ENCODE results near the gene TNFAIP3.

DNA sequence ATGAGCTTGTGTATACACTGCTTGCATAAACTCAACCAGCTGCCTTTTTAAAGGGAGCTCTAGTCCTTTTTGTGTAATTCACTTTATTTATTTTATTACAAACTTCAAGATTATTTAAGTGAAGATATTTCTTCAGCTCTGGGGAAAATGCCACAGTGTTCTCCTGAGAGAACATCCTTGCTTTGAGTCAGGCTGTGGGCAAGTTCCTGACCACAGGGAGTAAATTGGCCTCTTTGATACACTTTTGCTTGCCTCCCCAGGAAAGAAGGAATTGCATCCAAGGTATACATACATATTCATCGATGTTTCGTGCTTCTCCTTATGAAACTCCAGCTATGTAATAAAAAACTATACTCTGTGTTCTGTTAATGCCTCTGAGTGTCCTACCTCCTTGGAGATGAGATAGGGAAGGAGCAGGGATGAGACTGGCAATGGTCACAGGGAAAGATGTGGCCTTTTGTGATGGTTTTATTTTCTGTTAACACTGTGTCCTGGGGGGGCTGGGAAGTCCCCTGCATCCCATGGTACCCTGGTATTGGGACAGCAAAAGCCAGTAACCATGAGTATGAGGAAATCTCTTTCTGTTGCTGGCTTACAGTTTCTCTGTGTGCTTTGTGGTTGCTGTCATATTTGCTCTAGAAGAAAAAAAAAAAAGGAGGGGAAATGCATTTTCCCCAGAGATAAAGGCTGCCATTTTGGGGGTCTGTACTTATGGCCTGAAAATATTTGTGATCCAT lies 15.3 kb downstream of the TNFAIP3 start:
- TF ChIP-seq, protein P1, sequence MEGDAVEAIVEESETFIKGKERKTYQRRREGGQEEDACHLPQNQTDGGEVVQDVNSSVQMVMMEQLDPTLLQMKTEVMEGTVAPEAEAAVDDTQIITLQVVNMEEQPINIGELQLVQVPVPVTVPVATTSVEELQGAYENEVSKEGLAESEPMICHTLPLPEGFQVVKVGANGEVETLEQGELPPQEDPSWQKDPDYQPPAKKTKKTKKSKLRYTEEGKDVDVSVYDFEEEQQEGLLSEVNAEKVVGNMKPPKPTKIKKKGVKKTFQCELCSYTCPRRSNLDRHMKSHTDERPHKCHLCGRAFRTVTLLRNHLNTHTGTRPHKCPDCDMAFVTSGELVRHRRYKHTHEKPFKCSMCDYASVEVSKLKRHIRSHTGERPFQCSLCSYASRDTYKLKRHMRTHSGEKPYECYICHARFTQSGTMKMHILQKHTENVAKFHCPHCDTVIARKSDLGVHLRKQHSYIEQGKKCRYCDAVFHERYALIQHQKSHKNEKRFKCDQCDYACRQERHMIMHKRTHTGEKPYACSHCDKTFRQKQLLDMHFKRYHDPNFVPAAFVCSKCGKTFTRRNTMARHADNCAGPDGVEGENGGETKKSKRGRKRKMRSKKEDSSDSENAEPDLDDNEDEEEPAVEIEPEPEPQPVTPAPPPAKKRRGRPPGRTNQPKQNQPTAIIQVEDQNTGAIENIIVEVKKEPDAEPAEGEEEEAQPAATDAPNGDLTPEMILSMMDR (IDR thresholded peaks at IDR 0.05; ENCODE audit: low read depth, low read length): no peak
- TF ChIP-seq POLR2A (IDR thresholded peaks at IDR 0.05; ENCODE audit: extremely low read depth, insufficient read length) (no peak), MYC (IDR thresholded peaks at IDR 0.05; ENCODE audit: low read depth, low read length) (no peak)
- TF ChIP-seq, protein P2, sequence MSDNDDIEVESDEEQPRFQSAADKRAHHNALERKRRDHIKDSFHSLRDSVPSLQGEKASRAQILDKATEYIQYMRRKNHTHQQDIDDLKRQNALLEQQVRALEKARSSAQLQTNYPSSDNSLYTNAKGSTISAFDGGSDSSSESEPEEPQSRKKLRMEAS (IDR thresholded peaks at IDR 0.05; ENCODE audit: low read depth, low read length): no peak; the same call in 1 of the 2 replicates

Data from NB4 (cell line).